Measurements from ENCODE around the gene IPO4. TPM values are rescaled to one million over a fixed set of nuclear protein-coding genes. Genes with fewer than 3 reads are reported as not detected.

Gene IPO4
- total and polyA plus RNA-seq, 2 of the 13 experiments (the other 11 are each of a cell fraction or from before 2014, with no cell fraction given): 39.0 to 179 TPM

GRCh38 chr14:24160850-24161804, 27.5 kb downstream of the IPO4 start, which contains the start of gene IRF9 (continued):
- TF ChIP-seq ZBTB49 (CRISPR knock-in tag; IDR thresholded peaks at IDR 0.05; ENCODE audit: borderline replicate concordance) (peak; percentile 90; the same call in 1 of the 2 replicates), MIER2 (CRISPR knock-in tag; IDR thresholded peaks at IDR 0.05) (peak; percentile 91), LCORL (IDR thresholded peaks at IDR 0.05) (no peak; the same call in 1 of the 2 replicates), LCORL (CRISPR knock-in tag; IDR thresholded peaks at IDR 0.05) (peak; percentile 99), MTA1 (CRISPR knock-in tag; IDR thresholded peaks at IDR 0.05; ENCODE audit: borderline replicate concordance) (peak; percentile 47; the same call in 1 of the 2 replicates), PREB (CRISPR knock-in tag; IDR thresholded peaks at IDR 0.05) (0 out of 2 replicates have a peak, but pooled peaks have one; percentile 79), ZNF747 (CRISPR knock-in tag; IDR thresholded peaks at IDR 0.05; ENCODE audit: borderline replicate concordance) (peak; percentile 99), SKI (IDR thresholded peaks at IDR 0.05; ENCODE audit: partially characterized antibody) (peak; percentile 94), MLXIP (CRISPR knock-in tag; IDR thresholded peaks at IDR 0.05; ENCODE audit: borderline replicate concordance) (peak; percentile 68; the same call in 1 of the 2 replicates), UBTF (CRISPR knock-in tag; IDR thresholded peaks at IDR 0.05) (peak; percentile 96), ZNF142 (CRISPR knock-in tag; IDR thresholded peaks at IDR 0.05) (peak; percentile 95), ZNF329 (CRISPR knock-in tag; IDR thresholded peaks at IDR 0.05; ENCODE audit: low read depth) (peak; percentile 93)

Data from HepG2 (cell line).